ENCODE data around the gene GSC. TPM values are rescaled to one million over a fixed set of nuclear protein-coding genes. Genes with fewer than 3 reads are reported as not detected.

The GSC gene
- total RNA-seq, 1 experiment from 2014 or later, result not detected

DNA sequence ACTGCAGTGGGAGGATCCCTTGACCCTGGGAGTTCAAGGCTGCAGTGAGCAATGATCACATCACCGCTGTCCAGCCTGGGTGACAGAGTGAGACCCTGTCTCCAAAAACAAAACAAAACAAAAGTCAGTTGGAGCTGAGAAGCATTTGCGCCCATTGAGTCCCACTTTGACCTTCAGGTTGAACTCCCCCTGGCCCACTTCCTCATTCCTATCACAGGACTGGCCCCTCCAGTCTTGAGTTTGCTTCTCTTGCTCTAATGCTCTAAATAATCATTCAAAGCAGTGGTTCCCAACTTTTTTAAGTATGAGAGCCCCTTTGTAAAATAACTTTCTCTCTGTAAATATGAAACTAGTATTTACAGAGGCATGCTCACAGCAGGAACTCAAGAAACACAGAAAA is 28.0 kb upstream of the GSC start:
- Histone ChIP-seq H2BK12ac (ENCODE audit: insufficient read length, low read depth, low read length) (no peak overlapping the region), H4K8ac (replicated peaks; ENCODE audit: insufficient read length, low read depth, low read length) (no peak overlapping the region), H3K23ac (ENCODE audit: insufficient read length, low read depth, low read length) (no peak overlapping the region), H3K4me1 (ENCODE audit: insufficient read depth, low read length) (no peaks in the 10 kb centered on the region), H3K79me1 (ENCODE audit: insufficient read depth, low read depth, low read length, poor library complexity, severe bottlenecking) (no peaks in the 10 kb centered on the region), H3K18ac (ENCODE audit: insufficient read length, low read depth, low read length) (no peak overlapping the region), H2BK5ac (ENCODE audit: insufficient read length, low read length) (no peak overlapping the region), H3K27me3 (ENCODE audit: insufficient read depth, low read length) (no peaks in the 10 kb centered on the region), H3K27ac (ENCODE audit: insufficient read length, low read depth, low read length) (no peak overlapping the region), H2AFZ (ENCODE audit: low read length) (no peak overlapping the region), H3K23me2 (ENCODE audit: insufficient read length, low read depth, low read length, poor library complexity, severe bottlenecking) (no peaks in the 10 kb centered on the region), H3T11ph (ENCODE audit: low read length) (no peak overlapping the region), H2BK120ac (ENCODE audit: low read depth, low read length, poor library complexity, severe bottlenecking) (no peak overlapping the region), H3K9ac (ENCODE audit: extremely low read depth, insufficient read length, low read length) (no peak overlapping the region), H2BK15ac (ENCODE audit: low read depth, low read length) (no peak overlapping the region), H2BK20ac (ENCODE audit: low read depth, low read length, poor library complexity, severe bottlenecking) (no peak overlapping the region), H3K9me3 (ENCODE audit: control insufficient read depth, low read depth, low read length) (no peaks in the 10 kb centered on the region), H3K14ac (ENCODE audit: insufficient read depth, low read length) (no peak overlapping the region), H3K79me2 (ENCODE audit: insufficient read depth, low read length) (no peaks in the 10 kb centered on the region), H4K91ac (ENCODE audit: insufficient read length, low read depth, low read length) (no peak overlapping the region), H4K5ac (ENCODE audit: insufficient read length, low read depth, low read length) (no peak overlapping the region), H2AK5ac (ENCODE audit: insufficient read length, low read length) (no peak overlapping the region), H3K56ac (ENCODE audit: insufficient read length, low read depth, low read length) (no peak overlapping the region), H3K4me2 (ENCODE audit: insufficient read depth, insufficient read length, low read length) (no peak overlapping the region), H3K4ac (ENCODE audit: low read depth, low read length) (no peak overlapping the region), H4K20me1 (ENCODE audit: control insufficient read depth, insufficient read depth, insufficient read length) (no peaks in the 10 kb centered on the region)
- H3K4me1 Mint-ChIP-seq, result no peaks in the 10 kb centered on the region
- WGBS (ENCODE audit: extremely low coverage, insufficient read length, low lambda C conversion rate), result no CpG with 5 or more reads among the region's 2 CpGs
- no peaks in the 10 kb centered on the region for H3K9me3 Mint-ChIP-seq
- H3K27me3 Mint-ChIP-seq (ENCODE audit: low read depth), result peaks cover 12% of the 10 kb centered on the region
- H3K27ac Mint-ChIP-seq, result no peak overlapping the region
- H3K36me3 Mint-ChIP-seq (ENCODE audit: insufficient read depth in 1 of 3, low read depth in 3 of 3), result no peaks in the 10 kb centered on the region
- TF ChIP-seq, protein P1, sequence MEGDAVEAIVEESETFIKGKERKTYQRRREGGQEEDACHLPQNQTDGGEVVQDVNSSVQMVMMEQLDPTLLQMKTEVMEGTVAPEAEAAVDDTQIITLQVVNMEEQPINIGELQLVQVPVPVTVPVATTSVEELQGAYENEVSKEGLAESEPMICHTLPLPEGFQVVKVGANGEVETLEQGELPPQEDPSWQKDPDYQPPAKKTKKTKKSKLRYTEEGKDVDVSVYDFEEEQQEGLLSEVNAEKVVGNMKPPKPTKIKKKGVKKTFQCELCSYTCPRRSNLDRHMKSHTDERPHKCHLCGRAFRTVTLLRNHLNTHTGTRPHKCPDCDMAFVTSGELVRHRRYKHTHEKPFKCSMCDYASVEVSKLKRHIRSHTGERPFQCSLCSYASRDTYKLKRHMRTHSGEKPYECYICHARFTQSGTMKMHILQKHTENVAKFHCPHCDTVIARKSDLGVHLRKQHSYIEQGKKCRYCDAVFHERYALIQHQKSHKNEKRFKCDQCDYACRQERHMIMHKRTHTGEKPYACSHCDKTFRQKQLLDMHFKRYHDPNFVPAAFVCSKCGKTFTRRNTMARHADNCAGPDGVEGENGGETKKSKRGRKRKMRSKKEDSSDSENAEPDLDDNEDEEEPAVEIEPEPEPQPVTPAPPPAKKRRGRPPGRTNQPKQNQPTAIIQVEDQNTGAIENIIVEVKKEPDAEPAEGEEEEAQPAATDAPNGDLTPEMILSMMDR (conservative IDR thresholded peaks at IDR 0.05), result no peak
- no peak for DNase-seq
- H3K4me3 Mint-ChIP-seq, result no peak overlapping the region

All from H9 (cell line).